GM19468 (cell line): ENCODE data around the gene SSH2.

Source experiments
- ATAC-seq: cut with Tn5 transposase; IDR thresholded peaks from one replicate; pipeline ENCODE4 v1.9.1; 2021; ENCODE audit warnings: mild to moderate bottlenecking, moderate library complexity, moderate number of reproducible peaks; ENCODE audit not compliant: unreplicated experiment; ENCODE audit errors: extremely low read depth

SSH2 gene

DNA sequence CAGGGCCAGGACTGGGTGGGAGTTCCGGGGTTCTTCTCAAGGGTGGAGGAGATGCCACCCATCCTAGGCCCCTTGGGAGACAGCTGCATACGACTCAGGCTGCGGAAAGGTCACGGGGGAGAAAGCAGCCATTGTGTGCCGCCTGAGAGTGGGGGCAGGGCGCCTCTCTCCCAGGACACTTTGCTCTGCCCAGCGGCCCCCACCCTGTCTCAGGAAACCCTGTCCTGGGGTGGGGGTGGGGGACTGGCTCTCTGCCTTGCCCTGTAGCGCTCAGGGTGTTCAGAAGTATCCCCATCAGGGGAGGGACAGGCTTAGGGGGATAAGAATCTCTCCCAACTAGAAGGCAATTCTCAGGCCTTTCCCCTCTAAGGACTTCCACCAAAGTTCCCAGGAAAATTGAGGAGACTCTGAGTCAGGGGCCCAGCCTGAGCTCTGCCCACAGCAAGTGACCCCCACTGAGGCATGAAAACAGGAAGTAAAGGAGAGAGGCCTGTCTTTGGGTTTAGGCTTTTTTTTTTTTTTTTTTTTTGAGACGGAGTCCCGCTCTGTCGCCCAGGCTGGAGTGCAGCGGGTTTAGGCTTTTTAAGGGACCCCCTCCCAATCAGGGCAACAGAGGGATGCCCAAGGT lies 345.5 kb downstream of the SSH2 start:
- ATAC-seq = no peak

DNA sequence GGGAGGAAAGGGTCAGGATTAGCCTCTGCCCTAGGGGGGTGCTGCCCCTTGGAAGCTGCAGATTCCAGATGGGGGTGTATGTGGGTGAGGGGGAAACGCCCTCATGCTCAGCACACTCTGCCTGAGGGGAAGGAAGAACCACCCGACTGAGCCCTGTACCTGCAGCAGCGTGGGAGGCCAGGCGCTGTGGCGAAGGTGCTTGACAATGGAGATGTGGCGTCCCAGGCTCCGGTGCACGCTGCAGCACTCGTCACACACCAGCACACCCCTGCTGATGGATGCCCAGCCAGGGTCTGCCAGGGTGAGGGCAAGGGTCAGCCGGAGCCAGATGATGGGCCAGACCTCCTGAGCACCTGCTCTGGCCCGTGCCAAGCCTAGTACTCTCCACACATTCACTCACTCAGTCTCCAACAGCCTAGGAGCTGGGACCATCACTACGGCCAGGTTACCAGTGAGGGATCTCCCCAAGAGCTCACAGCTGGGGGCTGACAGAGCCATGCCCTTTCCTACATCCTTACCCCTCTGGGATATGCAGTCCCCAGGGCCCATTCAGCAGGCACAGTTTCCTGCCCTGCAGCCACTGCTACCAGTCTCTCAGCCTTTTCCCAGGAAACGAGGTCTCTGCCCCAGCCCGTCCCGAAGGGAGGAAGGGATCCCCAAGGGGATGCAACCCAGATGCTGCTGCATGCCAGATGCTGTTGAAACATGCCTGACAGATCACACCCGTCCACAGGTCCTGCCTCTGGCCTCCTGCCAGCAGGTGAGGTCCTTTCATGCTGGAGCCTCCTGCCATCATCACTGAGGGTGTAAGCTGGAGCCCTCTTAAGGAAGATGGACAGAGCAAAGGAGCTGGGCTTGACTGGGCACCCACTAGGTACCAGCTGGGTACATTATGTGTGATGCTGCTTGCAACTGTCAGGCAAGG lies 346.4 kb downstream of the SSH2 start:
- ATAC-seq = no peak

DNA sequence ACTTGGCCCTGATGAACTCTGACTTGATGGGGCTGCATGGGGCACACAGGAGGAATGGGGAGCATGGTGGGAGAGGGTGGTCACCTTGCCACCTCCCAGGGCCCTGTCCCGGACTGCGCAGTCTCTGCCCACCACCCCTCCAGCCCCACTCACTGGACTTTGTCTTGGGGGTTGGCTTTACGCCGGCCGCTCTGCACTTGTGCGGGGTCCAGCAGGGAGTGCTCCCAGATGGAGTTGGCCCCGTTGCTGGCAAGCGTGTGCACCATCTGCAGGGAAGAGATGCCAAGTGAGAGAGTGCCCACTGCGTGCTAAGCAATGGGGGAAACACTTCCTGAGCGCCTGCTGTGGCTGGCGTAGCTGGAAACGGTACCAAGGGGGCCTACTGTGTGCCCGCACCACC lies 347.3 kb downstream of the SSH2 start:
- no peak for ATAC-seq

DNA sequence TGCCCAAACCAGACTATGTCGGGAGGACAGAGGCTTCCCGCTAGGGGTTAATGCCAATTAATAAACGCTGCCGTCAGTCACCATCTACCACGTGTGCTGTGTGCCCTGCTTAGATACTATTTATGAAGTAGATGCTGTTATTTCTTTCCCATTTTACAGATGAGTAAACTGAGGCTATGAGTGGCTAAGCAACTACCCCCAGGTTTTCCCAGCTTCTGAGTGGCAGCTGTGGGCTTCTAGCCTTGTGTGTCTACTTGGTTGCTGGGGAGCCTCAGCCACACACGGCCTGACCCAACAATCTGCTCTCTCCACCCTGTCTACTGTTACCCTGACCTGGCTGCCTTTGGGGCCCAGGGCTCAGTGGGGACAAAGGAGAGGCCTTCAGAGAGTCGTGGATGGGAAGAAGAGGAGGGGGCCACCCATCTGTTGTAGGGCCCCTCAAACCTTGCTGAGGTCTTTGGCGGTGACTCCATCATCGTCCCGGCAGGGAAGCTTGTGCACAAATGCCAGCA lies 347.7 kb downstream of the SSH2 start:
- no peak for ATAC-seq

DNA sequence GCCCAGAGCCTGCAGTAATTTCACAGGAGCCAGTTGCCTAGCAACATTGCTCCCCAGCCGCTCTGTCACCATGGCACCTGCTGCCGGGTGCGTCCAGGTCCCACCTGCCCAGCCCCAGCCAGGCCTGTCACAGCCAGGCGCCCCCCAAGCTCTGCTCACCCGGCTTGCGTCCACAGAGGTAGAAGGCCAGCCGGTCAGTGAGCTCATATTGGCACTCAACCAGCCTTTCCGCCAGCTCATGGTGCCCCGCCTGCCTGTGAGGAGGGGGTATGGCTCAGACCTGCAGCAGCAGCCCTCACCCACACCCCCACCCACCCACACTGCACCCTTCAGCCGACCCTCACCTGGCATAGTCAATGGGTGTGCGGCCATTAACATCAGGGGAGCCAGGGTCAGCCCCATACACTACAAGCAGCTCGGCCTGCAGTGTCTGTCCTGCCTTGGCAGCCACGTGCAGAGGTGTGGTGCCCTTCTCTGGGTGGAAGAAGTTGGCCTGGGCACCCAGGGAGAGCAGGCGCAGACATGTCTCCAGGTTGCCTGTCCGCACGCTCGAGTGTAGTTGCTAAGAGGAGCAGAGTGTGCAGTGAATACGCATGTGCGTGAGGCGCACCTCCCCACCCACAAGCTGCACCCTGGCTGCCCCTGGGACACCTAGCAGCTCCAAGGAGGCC lies 348.3 kb downstream of the SSH2 start:
- no peak for ATAC-seq

DNA sequence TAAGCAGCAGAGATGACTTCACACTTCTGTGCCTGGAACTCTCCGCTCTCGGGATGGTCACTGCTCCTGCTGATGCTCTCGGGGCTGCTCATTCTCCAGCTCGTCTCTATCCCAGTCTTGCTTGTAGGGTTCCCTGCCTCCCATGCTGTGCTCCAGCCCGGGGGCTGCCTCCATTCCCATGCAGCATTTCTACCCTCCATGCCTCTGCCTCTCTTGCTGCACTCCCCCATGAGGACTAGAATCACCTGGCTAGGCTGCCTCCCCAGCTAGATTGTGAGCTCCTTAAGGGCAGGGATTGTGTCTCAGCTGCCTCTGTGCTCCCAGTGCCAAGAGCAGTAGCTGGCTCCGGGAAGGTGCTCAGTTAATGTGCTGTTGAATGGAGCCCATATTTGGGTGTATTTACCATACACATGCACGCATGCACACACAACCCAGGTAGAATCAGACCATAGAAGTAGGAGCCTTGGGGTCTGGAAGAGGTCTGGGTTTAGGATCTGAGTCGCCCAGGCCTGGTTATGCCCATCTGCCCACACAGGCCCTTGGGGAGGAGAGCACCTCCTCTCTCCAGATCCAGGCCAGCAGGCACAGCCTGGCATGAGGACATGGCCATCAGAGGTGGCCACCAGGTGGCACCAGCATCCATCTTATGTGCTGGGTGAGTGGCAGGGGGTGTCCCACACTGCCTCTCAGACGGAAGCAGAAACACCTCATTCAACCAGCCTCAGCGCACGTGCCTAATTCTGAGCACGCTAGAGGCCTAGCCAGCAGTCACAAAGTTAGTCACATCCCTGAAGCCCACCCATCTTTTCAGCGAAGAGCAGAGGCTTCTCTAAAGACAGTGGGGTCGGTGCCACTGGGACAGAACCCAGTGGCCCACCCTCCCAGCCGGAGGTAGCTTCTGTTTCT lies 349.9 kb downstream of the SSH2 start:
- ATAC-seq = peak; percentile 56

DNA sequence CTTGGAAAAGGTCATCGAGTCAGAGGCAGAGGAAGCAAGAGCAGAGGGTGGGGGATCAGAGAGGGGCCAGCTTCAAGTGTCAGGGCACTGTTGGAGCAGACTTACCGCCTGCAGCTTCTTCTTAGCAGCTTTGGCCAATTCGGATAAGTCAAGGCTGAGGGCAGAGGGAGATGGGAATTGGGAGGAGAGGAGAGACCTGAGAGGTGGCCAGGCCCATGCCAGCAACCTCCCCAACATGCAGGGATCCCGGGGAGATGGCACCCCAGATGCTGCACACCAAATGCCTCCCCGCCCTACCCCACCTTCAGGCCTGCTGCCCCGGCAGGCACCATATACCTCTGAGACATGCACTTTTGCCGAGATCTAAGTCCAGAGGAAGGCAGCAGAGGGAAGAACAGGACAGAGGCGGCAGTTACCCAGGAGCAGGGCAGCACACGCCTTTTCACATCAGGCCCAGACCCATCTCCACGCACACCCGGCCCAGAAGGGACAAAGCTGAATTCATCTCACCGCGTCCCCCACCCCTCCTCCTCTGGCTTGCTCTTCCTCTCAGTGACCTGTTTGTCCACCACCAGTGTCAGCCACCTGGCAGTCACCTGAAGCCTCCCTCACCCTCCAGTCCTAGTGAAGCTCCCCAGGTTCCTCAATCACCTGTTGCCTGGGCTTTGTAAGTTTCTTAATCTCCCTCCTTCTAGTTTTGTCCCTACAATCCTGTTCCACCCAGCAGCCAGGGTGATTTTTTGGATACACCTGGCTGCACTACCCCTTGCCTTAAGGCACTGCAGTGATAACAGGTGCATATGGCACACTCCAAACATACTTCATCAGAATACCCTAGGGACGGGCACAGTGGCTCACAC lies 351.2 kb downstream of the SSH2 start:
- no peak for ATAC-seq

DNA sequence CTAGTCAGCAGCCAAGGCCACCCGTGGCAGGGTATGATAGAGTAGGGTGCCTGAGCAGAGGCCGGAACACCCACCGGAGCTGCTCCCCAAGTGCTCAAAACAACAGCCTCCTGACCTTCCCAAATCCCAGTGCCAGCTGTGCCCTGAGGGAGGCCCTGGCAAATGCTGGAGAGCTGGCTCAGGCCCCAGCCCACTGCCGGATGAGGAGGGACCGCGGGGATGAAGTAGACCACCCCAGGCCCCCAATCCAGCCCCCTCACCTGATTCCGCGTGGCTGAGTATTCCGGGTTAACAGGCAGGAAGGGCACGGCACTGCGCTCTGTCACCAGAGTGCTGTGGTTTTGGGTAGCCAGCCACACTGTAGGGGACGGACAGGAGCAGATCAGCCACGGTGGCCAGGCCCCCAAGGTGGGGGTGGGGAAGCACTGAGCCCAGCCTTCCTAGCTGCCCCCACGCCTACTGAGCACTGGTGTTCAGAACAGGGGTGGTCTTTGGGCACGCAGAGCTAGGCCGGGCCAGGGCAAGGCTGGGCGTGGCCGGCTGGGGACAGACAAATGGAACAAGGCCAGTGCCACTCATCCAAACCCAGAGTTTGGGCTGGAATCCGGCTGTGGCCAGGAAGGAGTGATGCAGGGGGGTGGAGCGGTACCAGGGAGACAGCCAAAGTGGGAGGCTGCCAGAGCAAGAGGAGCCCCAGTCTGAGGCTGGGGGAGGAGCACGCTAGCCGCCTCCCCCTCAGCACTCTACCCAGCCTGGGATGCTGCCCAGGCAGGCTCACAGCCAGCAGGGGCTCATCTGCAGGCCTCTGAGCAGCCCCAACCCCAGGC lies 352.4 kb downstream of the SSH2 start:
- ATAC-seq = no peak

DNA sequence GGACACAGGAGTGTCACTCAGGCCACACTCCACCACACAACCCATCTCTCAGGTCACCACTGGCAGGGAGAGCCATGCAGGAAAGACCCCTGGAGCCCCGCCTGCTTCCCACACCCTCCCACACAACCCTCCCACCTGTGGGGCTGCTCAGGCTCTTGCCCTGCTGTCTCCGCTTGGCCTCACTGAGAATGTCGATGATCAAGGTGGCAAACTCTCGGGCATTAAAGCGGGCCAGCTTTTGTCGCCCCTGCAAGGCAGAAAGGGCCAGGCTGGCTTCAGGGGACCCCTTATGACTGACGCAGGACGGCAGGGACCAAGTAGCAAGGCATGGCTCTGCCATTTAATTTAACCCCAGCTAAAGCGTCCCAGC lies 353.0 kb downstream of the SSH2 start:
- no peak for ATAC-seq

DNA sequence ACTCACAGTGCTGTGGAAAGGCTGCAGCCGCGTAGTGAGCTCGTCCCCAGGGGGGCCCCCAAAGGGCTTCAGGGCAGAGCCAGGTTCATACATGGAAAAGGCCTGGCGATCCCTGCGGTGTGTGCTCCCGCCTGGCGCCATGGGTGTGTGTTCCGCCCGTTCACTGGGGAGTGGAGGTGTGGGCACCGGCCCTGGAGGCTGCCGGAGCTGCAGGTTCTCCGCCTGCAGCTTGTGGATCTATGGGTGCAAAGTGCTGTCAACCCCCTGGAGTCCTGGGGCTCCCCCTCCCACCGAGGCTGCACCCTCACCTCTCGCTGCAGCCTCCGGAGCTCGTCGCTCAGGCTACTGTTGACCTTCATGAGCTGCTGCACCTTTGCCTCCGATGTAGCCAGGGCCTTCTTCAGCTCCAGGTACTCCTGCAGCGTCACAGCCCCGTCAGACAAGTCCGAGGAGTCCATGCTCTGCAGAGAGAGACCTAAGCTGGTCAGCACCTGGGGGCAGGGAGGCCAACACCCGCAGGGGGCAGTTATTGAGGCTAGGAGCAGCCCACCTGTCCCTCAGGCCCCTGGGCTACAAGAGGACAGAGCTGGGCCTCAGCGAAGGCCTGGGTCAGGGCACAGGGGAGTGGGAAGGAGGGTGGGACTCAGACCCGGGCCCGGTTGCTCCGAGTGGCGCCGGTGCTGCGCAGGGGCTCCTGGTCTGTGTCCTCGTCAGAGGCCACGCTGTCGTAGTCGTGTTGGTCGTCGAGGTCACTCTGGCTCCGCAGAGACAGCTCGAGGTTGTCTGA lies 353.6 kb downstream of the SSH2 start:
- ATAC-seq = no peak
